ENCODE results near the gene C16orf74. TPM values are rescaled to one million over a fixed set of nuclear protein-coding genes. Genes with fewer than 3 reads are reported as not detected.

C16orf74 gene
- total and polyA plus RNA-seq, 2 experiments from 2014 or later: 5.3 to 7.8 TPM

DNA sequence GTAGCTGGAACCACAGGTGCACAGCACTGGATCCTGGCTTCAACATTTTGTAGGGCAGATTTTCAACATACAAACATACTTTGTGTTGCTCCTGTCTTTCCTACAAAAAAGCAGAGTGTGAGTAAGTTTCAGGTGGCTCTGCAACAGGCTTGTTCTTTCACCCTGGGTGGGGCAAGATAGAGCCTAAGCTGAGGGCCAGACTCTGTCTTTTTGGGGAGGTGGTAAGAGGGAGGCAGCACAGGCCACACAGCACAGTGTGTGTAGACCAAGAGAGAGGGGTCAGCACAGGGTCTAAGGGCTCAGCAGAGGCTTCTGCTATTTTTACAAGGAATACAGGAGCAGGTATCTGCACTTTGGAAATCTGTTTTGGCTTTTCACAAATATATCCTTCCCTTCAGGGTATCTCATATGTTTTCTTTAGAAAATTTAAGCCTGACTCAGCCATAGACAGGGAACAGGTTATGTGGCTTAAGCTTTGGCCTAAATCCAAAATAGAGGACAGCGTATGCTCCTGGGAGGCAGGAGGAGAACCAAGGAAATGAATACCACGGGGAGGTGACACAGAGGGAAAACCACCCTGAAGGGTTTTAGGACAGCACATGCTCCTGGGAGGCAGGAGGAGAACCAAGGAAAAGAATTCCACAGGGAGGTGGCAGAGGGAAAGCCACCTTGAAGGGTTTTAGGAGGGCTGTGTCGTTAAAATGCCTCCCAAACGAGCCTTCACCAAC lies 26.9 kb upstream of the C16orf74 start:
- no peak overlapping the region for H3K4me3 ChIP-seq
- no peak for DNase-seq (ENCODE audit: low spot score)
- no peaks in the 10 kb centered on the region for H3K9me3 ChIP-seq (ENCODE audit: low read depth)
- no peaks in the 10 kb centered on the region for H3K9me2 ChIP-seq (replicated peaks; ENCODE audit: insufficient read depth)
- 84% methylated on average over 4 of the region's 4 CpGs for WGBS (ENCODE audit: low lambda C conversion rate, missing lambda C conversion rate)
- no peak overlapping the region for H3K4me2 ChIP-seq
- no peaks in the 10 kb centered on the region for H3K27me3 ChIP-seq
- H3K4me1 ChIP-seq (ENCODE audit: insufficient read depth): no peaks in the 10 kb centered on the region
- no peaks in the 10 kb centered on the region for H3K36me3 ChIP-seq (replicated peaks; ENCODE audit: insufficient read depth, low read depth)
- H3K79me2 ChIP-seq: no peaks in the 10 kb centered on the region
- H2AFZ ChIP-seq: no peak overlapping the region
- TF ChIP-seq EZH2phosphoT487 (IDR thresholded peaks at IDR 0.05; ENCODE audit: low read depth, severe bottlenecking, unreplicated experiment): no peak
- TF ChIP-seq, protein P1, sequence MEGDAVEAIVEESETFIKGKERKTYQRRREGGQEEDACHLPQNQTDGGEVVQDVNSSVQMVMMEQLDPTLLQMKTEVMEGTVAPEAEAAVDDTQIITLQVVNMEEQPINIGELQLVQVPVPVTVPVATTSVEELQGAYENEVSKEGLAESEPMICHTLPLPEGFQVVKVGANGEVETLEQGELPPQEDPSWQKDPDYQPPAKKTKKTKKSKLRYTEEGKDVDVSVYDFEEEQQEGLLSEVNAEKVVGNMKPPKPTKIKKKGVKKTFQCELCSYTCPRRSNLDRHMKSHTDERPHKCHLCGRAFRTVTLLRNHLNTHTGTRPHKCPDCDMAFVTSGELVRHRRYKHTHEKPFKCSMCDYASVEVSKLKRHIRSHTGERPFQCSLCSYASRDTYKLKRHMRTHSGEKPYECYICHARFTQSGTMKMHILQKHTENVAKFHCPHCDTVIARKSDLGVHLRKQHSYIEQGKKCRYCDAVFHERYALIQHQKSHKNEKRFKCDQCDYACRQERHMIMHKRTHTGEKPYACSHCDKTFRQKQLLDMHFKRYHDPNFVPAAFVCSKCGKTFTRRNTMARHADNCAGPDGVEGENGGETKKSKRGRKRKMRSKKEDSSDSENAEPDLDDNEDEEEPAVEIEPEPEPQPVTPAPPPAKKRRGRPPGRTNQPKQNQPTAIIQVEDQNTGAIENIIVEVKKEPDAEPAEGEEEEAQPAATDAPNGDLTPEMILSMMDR (IDR thresholded peaks at IDR 0.05; ENCODE audit: poor library complexity): no peak
- no peak for TF ChIP-seq EZH2 (IDR thresholded peaks at IDR 0.05; ENCODE audit: borderline replicate concordance)
- no peak overlapping the region for H3K27ac ChIP-seq
- H4K20me1 ChIP-seq (ENCODE audit: insufficient read depth, poor library complexity, severe bottlenecking): peaks cover 4% of the 10 kb centered on the region

DNA sequence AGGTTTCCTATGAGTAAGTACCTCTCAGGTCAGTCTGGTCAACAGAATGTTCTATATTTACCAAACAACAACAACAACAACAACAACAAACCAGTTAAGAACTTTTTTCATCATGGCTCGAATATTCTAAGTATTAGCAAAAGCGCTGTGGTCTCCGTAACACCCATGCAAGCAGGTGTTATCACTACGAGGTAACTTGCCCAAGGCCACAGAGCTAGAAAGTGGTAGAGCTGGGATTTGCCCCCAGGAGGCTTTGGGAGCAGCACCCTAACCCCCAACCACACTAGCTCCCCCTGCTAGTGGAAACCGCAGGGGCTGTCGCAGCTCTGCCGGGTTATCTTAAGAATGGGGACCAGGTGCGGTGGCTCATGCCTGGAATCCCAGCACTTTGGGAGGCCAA lies 23.9 kb upstream of the C16orf74 start:
- H3K9me2 ChIP-seq (replicated peaks; ENCODE audit: insufficient read depth): no peaks in the 10 kb centered on the region
- no peak overlapping the region for H3K4me2 ChIP-seq
- TF ChIP-seq EZH2 (IDR thresholded peaks at IDR 0.05; ENCODE audit: borderline replicate concordance): no peak
- H3K4me1 ChIP-seq (ENCODE audit: insufficient read depth): no peaks in the 10 kb centered on the region
- WGBS (ENCODE audit: low lambda C conversion rate, missing lambda C conversion rate): 95% methylated on average over 8 of the region's 8 CpGs
- no peaks in the 10 kb centered on the region for H3K9me3 ChIP-seq (ENCODE audit: low read depth)
- H3K79me2 ChIP-seq: no peaks in the 10 kb centered on the region
- no peak overlapping the region for H2AFZ ChIP-seq
- H3K27me3 ChIP-seq: no peaks in the 10 kb centered on the region
- no peaks in the 10 kb centered on the region for H3K36me3 ChIP-seq (replicated peaks; ENCODE audit: insufficient read depth, low read depth)
- no peak for DNase-seq (ENCODE audit: low spot score)
- H3K4me3 ChIP-seq: no peak overlapping the region
- no peaks in the 10 kb centered on the region for H4K20me1 ChIP-seq (ENCODE audit: insufficient read depth, poor library complexity, severe bottlenecking)
- H3K27ac ChIP-seq: no peak overlapping the region

DNA sequence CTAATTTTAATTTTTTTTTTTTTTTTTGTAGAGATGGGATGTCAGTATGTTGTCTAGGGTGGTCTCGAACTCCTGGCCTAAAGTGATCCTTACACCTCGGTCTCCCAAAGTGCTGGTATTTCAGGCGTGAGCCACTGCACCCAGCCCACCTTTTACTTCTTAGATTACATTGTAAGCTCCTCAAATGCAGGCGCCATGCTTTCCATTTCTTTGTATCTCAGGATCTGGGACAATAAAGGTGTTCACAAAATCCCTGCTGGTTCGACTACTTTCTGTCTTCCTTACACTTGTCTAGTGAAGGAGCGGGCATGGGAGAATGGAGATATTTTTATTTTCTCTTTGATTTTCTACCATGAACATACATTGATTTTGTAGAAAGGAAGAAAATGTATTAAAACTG lies 23.2 kb upstream of the C16orf74 start:
- no peak overlapping the region for H2AFZ ChIP-seq
- H3K4me2 ChIP-seq: no peak overlapping the region
- no peak for DNase-seq (ENCODE audit: low spot score)
- H3K9me3 ChIP-seq (ENCODE audit: low read depth): no peaks in the 10 kb centered on the region
- TF ChIP-seq EZH2phosphoT487 (IDR thresholded peaks at IDR 0.05; ENCODE audit: low read depth, severe bottlenecking, unreplicated experiment) (no peak), EZH2 (IDR thresholded peaks at IDR 0.05; ENCODE audit: borderline replicate concordance) (no peak)
- TF ChIP-seq, protein P1 (IDR thresholded peaks at IDR 0.05; ENCODE audit: poor library complexity): no peak
- no peaks in the 10 kb centered on the region for H3K27me3 ChIP-seq
- WGBS (ENCODE audit: low lambda C conversion rate, missing lambda C conversion rate): 79% methylated on average over 6 of the region's 6 CpGs
- no peaks in the 10 kb centered on the region for H4K20me1 ChIP-seq (ENCODE audit: insufficient read depth, poor library complexity, severe bottlenecking)
- H3K79me2 ChIP-seq: no peaks in the 10 kb centered on the region
- H3K4me1 ChIP-seq (ENCODE audit: insufficient read depth): no peaks in the 10 kb centered on the region
- H3K27ac ChIP-seq: no peak overlapping the region
- H3K9me2 ChIP-seq (replicated peaks; ENCODE audit: insufficient read depth): no peaks in the 10 kb centered on the region
- no peak overlapping the region for H3K4me3 ChIP-seq
- H3K36me3 ChIP-seq (replicated peaks; ENCODE audit: insufficient read depth, low read depth): no peaks in the 10 kb centered on the region

DNA sequence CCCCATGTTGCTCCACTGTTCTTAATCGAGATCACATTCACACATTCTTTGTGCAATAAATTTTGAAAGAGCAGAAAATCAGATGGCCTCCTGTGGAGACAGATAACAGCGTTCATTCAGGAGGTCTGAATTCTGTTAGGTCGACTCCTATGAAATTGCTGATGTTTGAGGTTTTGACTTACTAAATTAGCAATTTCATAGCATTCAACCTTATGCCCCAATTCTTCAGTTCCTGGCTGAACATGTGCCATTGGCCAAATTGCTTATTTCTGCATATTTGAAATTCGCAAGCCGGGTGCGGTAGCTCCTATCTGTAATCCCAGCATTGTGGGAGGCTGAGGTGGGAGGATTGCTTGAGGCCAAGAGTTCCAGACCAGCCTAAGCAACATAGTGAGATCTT lies 22.1 kb upstream of the C16orf74 start:
- 96% methylated on average over 6 of the region's 6 CpGs for WGBS (ENCODE audit: low lambda C conversion rate, missing lambda C conversion rate)
- no peak overlapping the region for H3K4me2 ChIP-seq

More for the DNA sequence above, 22.1 kb upstream of the C16orf74 start:
- Histone ChIP-seq H3K79me2 (no peaks in the 10 kb centered on the region), H3K36me3 (replicated peaks; ENCODE audit: insufficient read depth, low read depth) (no peaks in the 10 kb centered on the region), H4K20me1 (ENCODE audit: insufficient read depth, poor library complexity, severe bottlenecking) (no peaks in the 10 kb centered on the region), H2AFZ (no peak overlapping the region), H3K27me3 (no peaks in the 10 kb centered on the region), H3K27ac (no peak overlapping the region), H3K9me2 (replicated peaks; ENCODE audit: insufficient read depth) (no peaks in the 10 kb centered on the region), H3K4me3 (no peak overlapping the region), H3K9me3 (ENCODE audit: low read depth) (no peaks in the 10 kb centered on the region), H3K4me1 (ENCODE audit: insufficient read depth) (no peaks in the 10 kb centered on the region)
- no peak for DNase-seq (ENCODE audit: low spot score)
- TF ChIP-seq EZH2 (IDR thresholded peaks at IDR 0.05; ENCODE audit: borderline replicate concordance) (no peak), EZH2phosphoT487 (IDR thresholded peaks at IDR 0.05; ENCODE audit: low read depth, severe bottlenecking, unreplicated experiment) (no peak)
- TF ChIP-seq, protein P1 (IDR thresholded peaks at IDR 0.05; ENCODE audit: poor library complexity): no peak
